Keratinocyte (primary cell): ENCODE results near the gene ULK2. TPM values are rescaled to one million over a fixed set of nuclear protein-coding genes. Genes with fewer than 3 reads are reported as not detected.

ENCODE experiments used
- DNase-seq: peaks from one replicate; pipeline ENCODE4 v3.0.0-alpha.2; 2011; ENCODE audit warnings: low read depth, missing footprints, low spot score
- FAIRE-seq: peaks from 2 replicates; lab custom pipeline; 2011; peaks lifted over from hg19 to GRCh38; lab: Jason Lieb, UNC
- H2AFZ ChIP-seq: 2 replicates; pipeline ENCODE4 v1.6.0; 2012; ENCODE audit warnings: low read length, control low read depth, inconsistent platforms; ENCODE audit not compliant: control insufficient read depth
- H3K27ac ChIP-seq: 2 replicates; pipeline ENCODE4 v1.5.1; 2011; ENCODE audit warnings: low read length; ENCODE audit not compliant: control insufficient read depth, insufficient read depth
- H3K27me3 ChIP-seq: 3 replicates; pipeline ENCODE4 v1.6.0; 2011; ENCODE audit warnings: low read length; ENCODE audit not compliant: control insufficient read depth, insufficient read depth; ENCODE audit errors: extremely low read depth
- H3K36me3 ChIP-seq, 2 experiments: 2 replicates in 1 of 2; 3 replicates in 1 of 2; pipeline ENCODE4 v1.5.1; 2011; ENCODE audit warnings: low read length in 2 of 2, mild to moderate bottlenecking in 1 of 2; ENCODE audit not compliant: control insufficient read depth in 2 of 2, insufficient read depth in 2 of 2; ENCODE audit errors: extremely low read depth in 1 of 2
- H3K4me1 ChIP-seq: 3 replicates; pipeline ENCODE4 v1.5.1; 2011; ENCODE audit warnings: low read length; ENCODE audit not compliant: control insufficient read depth, insufficient read depth; ENCODE audit errors: extremely low read depth
- H3K4me2 ChIP-seq: 3 replicates; pipeline ENCODE4 v1.6.0; 2011; ENCODE audit warnings: low read depth, low read length; ENCODE audit not compliant: control insufficient read depth, insufficient read depth; ENCODE audit errors: extremely low read depth
- H3K4me3 ChIP-seq, 3 experiments: fragments of 200-600 bp in 1 of 3; sonication (generic) in 1 of 3; 2 replicates in 2 of 3; 3 replicates in 1 of 3; pipeline ENCODE4 v1.5.1; 2011 to 2016; ENCODE audit warnings: low read length in 3 of 3, mild to moderate bottlenecking in 3 of 3, control low read depth in 2 of 3, inconsistent platforms in 1 of 3, low read depth in 1 of 3, mixed read lengths in 1 of 3, mixed run types in 1 of 3, moderate library complexity in 1 of 3; ENCODE audit not compliant: control insufficient read depth in 2 of 3, insufficient read depth in 2 of 3; ENCODE audit errors: extremely low read depth in 1 of 3
- H3K79me2 ChIP-seq: 2 replicates; pipeline ENCODE4 v1.6.0; 2012; ENCODE audit warnings: low read length; ENCODE audit not compliant: control insufficient read depth, insufficient read depth
- H3K9ac ChIP-seq: 3 replicates; pipeline ENCODE4 v1.6.0; 2011; ENCODE audit warnings: low read length; ENCODE audit not compliant: control insufficient read depth, insufficient read depth; ENCODE audit errors: extremely low read depth
- H3K9me1 ChIP-seq: 3 replicates; pipeline ENCODE4 v1.6.0; 2011; ENCODE audit warnings: low read length; ENCODE audit not compliant: control insufficient read depth, insufficient read depth; ENCODE audit errors: extremely low read depth
- H3K9me3 ChIP-seq: 2 replicates; pipeline ENCODE4 v1.5.1; 2012; ENCODE audit warnings: low read depth, low read length; ENCODE audit not compliant: control insufficient read depth
- H4K20me1 ChIP-seq: 3 replicates; pipeline ENCODE4 v1.6.0; 2011; ENCODE audit warnings: low read length; ENCODE audit not compliant: control insufficient read depth, insufficient read depth; ENCODE audit errors: extremely low read depth
- CTCF ChIP-seq, 3 experiments: IDR thresholded peaks in 1 of 3; conservative IDR thresholded peaks in 1 of 3; optimal IDR thresholded peaks in 1 of 3; 2 replicates in 2 of 3; 3 replicates in 1 of 3; pipeline versions ENCODE3 to v1.5.1; 2011; ENCODE audit warnings: low read length in 3 of 3, mild to moderate bottlenecking in 3 of 3, moderate library complexity in 2 of 3, control low read depth in 1 of 3, inconsistent platforms in 1 of 3; ENCODE audit not compliant: insufficient read depth in 2 of 3; ENCODE audit errors: extremely low read depth in 1 of 3
- EZH2 ChIP-seq: IDR thresholded peaks from one replicate; pipeline ENCODE4 v1.6.1; 2012; ENCODE audit warnings: inconsistent platforms, mild to moderate bottlenecking, low read length, moderate library complexity
- dilution Hi-C: fragments of 300-500 bp; cut with MboI; formaldehyde crosslinking; loops from one replicate; pipeline ENCODE4 v1.7.0; 2020; ENCODE audit warnings: low sequenced_read_pairs; ENCODE audit not compliant: extremely low pct_ligation_motif_present
- polyA plus RNA-seq, 5 experiments: library from polyadenylated mRNA; depleted of rRNA in 3 of 5; stranded (reverse) in 3 of 5; stranded (forward) in 1 of 5; unstranded in 1 of 5; fragments of >200 nt; gene quantifications; 1 replicate in 1 of 5; 2 replicates in 3 of 5; 3 replicates in 1 of 5; pipeline versions ENCODE4 v1.2.1 to v1.2.3, GENCODE V29; 2011 to 2012; ENCODE audit warnings: missing spikeins in 2 of 5, low read depth in 1 of 5, low replicate concordance in 1 of 5

The ULK2 gene
- polyA plus RNA-seq, 1 donor (not counting 4 experiments of a cell fraction or from before 2014, with no cell fraction given) = 22.1 TPM

- dilution Hi-C loops = no loop called here
- Histone ChIP-seq H3K4me1 (peaks cover 43% of the 10 kb centered on the region), H3K9ac (no peak overlapping the region), H3K36me3 (no peaks in the 10 kb centered on the region), H3K4me2 (no peak overlapping the region), H4K20me1 (no peaks in the 10 kb centered on the region), H3K4me3 (no peak overlapping the region), H2AFZ (no peak overlapping the region), H3K27ac (no peak overlapping the region), H3K9me3 (no peaks in the 10 kb centered on the region), H3K27me3 (no peaks in the 10 kb centered on the region), H3K79me2 (no peaks in the 10 kb centered on the region), H3K9me1 (no peaks in the 10 kb centered on the region)
- DNase-seq = no peak
- FAIRE-seq = no peak
- no peak for TF ChIP-seq EZH2
- no peak for TF ChIP-seq CTCF (optimal IDR thresholded peaks at IDR 0.05 in 1 of 3, IDR thresholded peaks at IDR 0.05 in 1 of 3, conservative IDR thresholded peaks at IDR 0.05 in 1 of 3; ENCODE audit: extremely low read depth in 1 of 3, insufficient read depth in 2 of 3, low read length in 3 of 3)
These were observed 121.2 kb downstream of the ULK2 start for GRCh38 chr17:19746517-19746916.

GRCh38 chr17:19744922-19745757, 122.6 kb downstream of the ULK2 start:
- H3K9me1 ChIP-seq = no peaks in the 10 kb centered on the region
- H3K4me2 ChIP-seq = peak overlapping the region; percentile 77
- dilution Hi-C loops = no loop called here
- no peaks in the 10 kb centered on the region for H3K79me2 ChIP-seq
- H2AFZ ChIP-seq = peak overlapping the region; percentile 74
- no peak overlapping the region for H3K27ac ChIP-seq
- H3K9ac ChIP-seq = peak overlapping the region; percentile 33
- DNase-seq = no peak
- FAIRE-seq = peak; percentile 26
- H3K4me1 ChIP-seq = peaks cover 30% of the 10 kb centered on the region
- TF ChIP-seq CTCF (optimal IDR thresholded peaks at IDR 0.05 in 1 of 3, IDR thresholded peaks at IDR 0.05 in 1 of 3, conservative IDR thresholded peaks at IDR 0.05 in 1 of 3; ENCODE audit: extremely low read depth in 1 of 3, insufficient read depth in 2 of 3, low read length in 3 of 3) = peak; percentile 62 to 99 (median 87)
- no peak for TF ChIP-seq EZH2
- H3K4me3 ChIP-seq = peak overlapping the region in 2 of 3 experiments; percentile 21 to 49
- no peaks in the 10 kb centered on the region for H4K20me1 ChIP-seq
- no peaks in the 10 kb centered on the region for H3K9me3 ChIP-seq
- no peaks in the 10 kb centered on the region for H3K36me3 ChIP-seq
- H3K27me3 ChIP-seq = no peaks in the 10 kb centered on the region
